Hepatic stellate cell (primary cell): ENCODE data around the gene SUMF1.
"Not testable (repeated sequence)": the region's sequence is repeated elsewhere in the genome, so short reads cannot be mapped to it uniquely, and the experiment has no call there.

ENCODE experiments used
- DNase-seq: peaks from one replicate; pipeline ENCODE4 v3.0.0; 2011; ENCODE audit warnings: low spot score

SUMF1 gene

GRCh38 chr3:4460334-4460733 is 6.7 kb downstream of the SUMF1 start:
- DNase-seq: no peak

GRCh38 chr3:4458961-4459360 is 8.1 kb downstream of the SUMF1 start:
- DNase-seq: no peak

- not testable (repeated sequence) for DNase-seq
These were observed 10.3 kb downstream of the SUMF1 start for GRCh38 chr3:4456780-4457179.

GRCh38 chr3:4454142-4454541 is 12.9 kb downstream of the SUMF1 start:
- no peak for DNase-seq

- no peak for DNase-seq
These were observed 17.8 kb downstream of the SUMF1 start for GRCh38 chr3:4449043-4449805.

- DNase-seq: no peak
These were observed 18.9 kb downstream of the SUMF1 start for GRCh38 chr3:4448187-4448586.

- DNase-seq: no peak
These were observed 19.6 kb downstream of the SUMF1 start for GRCh38 chr3:4447295-4447999.

GRCh38 chr3:4440951-4441350 is 26.1 kb downstream of the SUMF1 start:
- no peak for DNase-seq

GRCh38 chr3:4438296-4438695 is 28.8 kb downstream of the SUMF1 start:
- DNase-seq: no peak

GRCh38 chr3:4432259-4432658 is 34.8 kb downstream of the SUMF1 start:
- DNase-seq: no peak

GRCh38 chr3:4429648-4430350 is 37.3 kb downstream of the SUMF1 start:
- no peak for DNase-seq

GRCh38 chr3:4426782-4427344 is 40.2 kb downstream of the SUMF1 start:
- peak; percentile 75 for DNase-seq

- DNase-seq: no peak
These were observed 40.7 kb downstream of the SUMF1 start for GRCh38 chr3:4426261-4426781.

GRCh38 chr3:4425707-4426106 is 41.4 kb downstream of the SUMF1 start:
- no peak for DNase-seq

- no peak for DNase-seq
These were observed 42.0 kb downstream of the SUMF1 start for GRCh38 chr3:4425055-4425454.

GRCh38 chr3:4421121-4421520 is 45.9 kb downstream of the SUMF1 start:
- DNase-seq: no peak

- DNase-seq: no peak
These were observed 47.1 kb downstream of the SUMF1 start for GRCh38 chr3:4419920-4420319.

GRCh38 chr3:4419386-4419785 is 47.7 kb downstream of the SUMF1 start:
- DNase-seq: no peak

- no peak for DNase-seq
These were observed 48.9 kb downstream of the SUMF1 start for GRCh38 chr3:4418156-4418555.

- DNase-seq: no peak
These were observed 49.6 kb downstream of the SUMF1 start for GRCh38 chr3:4417449-4417848.

- DNase-seq: peak; percentile 64
These were observed 50.1 kb downstream of the SUMF1 start for GRCh38 chr3:4416961-4417360.

GRCh38 chr3:4416427-4416945 is 50.6 kb downstream of the SUMF1 start:
- no peak for DNase-seq
